GM06990 (cell line): ENCODE measurements around the gene PHAF1.

Experiments used
- DNase-seq: peaks from one replicate; pipeline ENCODE4 v3.0.0-alpha.2; 2011; ENCODE audit not compliant: insufficient read length; ENCODE audit errors: extremely low read depth
- H3K27me3 ChIP-seq: replicated peaks from 2 replicates; pipeline ENCODE4 v1.6.0; 2011; ENCODE audit warnings: low read length; ENCODE audit not compliant: control insufficient read depth, insufficient read depth
- H3K36me3 ChIP-seq: 2 replicates; pipeline ENCODE4 v1.5.1; 2011; ENCODE audit warnings: low read length; ENCODE audit not compliant: control insufficient read depth, insufficient read depth
- H3K4me3 ChIP-seq: replicated peaks from 2 replicates; pipeline ENCODE4 v1.5.1; 2011; ENCODE audit warnings: low read depth, mild to moderate bottlenecking, control low read depth, low read length
- TF ChIP-seq, protein P1 (sequence below): IDR thresholded peaks from 2 replicates; pipeline ENCODE4 v1.5.1; 2011; ENCODE audit warnings: low read length, control low read depth, mild to moderate bottlenecking, inconsistent platforms; ENCODE audit not compliant: insufficient read depth, poor library complexity, severe bottlenecking

The PHAF1 gene

DNA sequence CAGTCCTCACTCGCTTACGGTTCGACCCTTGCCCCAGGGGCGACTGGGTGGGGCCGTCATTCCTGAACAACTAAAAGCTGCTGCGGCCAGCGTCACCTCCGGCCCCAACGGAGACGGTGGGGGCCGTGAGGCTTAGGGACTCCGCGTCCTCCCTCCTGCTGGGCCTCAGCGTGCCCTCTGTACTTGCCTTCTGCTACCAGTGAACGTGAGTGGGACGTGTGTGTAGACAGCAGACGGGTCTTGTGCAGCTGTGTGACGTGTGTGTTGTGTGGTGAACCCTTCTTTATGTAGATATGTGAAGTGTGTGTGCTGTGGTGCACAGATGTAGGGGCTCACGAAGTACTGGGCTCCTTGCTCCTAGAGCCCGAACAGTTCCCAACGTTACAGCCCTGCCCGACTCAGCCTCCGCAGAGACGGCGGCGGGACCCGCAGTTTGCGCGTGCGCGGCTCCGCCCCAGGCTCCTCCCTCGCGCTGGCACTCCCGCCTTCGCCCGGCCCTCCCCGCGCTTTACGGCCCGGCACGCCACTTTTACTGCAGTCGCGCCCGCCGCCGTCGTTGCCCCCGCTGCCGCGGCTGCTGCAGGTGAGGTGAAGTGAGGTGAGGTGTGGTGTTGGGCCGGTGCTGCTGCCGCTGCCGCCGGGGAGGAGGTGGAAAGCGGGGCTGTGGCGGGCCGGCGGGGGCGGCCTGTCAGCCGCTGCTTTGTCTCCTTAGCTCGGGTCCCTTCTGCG, at the start of gene PHAF1:
PHAF1 (plus strand) TSS at position 535 of the 729 bp plus-strand sequence. CDS start 235 bp downstream, outside the sequence.
- Histone ChIP-seq H3K4me3 (peak within 1 kb of the TSS; percentile 97), H3K27me3 (no peaks in the 10 kb centered on the region), H3K36me3 (no peaks in the 10 kb centered on the region)
- peak; percentile 96 for DNase-seq
- TF ChIP-seq, protein P1, sequence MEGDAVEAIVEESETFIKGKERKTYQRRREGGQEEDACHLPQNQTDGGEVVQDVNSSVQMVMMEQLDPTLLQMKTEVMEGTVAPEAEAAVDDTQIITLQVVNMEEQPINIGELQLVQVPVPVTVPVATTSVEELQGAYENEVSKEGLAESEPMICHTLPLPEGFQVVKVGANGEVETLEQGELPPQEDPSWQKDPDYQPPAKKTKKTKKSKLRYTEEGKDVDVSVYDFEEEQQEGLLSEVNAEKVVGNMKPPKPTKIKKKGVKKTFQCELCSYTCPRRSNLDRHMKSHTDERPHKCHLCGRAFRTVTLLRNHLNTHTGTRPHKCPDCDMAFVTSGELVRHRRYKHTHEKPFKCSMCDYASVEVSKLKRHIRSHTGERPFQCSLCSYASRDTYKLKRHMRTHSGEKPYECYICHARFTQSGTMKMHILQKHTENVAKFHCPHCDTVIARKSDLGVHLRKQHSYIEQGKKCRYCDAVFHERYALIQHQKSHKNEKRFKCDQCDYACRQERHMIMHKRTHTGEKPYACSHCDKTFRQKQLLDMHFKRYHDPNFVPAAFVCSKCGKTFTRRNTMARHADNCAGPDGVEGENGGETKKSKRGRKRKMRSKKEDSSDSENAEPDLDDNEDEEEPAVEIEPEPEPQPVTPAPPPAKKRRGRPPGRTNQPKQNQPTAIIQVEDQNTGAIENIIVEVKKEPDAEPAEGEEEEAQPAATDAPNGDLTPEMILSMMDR, result no peak

DNA sequence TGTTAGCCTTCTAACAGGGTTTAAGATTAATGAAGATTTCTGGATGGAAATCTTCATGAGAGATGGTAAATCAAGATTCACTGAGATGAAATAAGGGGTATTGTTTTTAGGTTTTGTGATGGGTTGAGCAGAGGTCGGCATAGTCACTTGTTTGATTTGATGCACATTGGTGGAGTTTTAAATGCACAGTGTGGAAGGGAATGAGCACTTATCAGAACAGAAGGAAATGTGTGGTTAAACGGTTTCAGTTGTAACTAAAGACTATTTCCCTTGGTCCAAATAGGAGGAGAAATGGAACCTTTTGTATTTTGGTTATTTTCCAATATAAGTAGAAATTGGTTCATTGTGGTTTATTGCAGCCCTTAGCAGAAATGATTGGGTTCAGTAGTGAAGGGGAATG, 46.7 kb upstream of the PHAF1 start:
- TF ChIP-seq, protein P1, result no peak
- no peak overlapping the region for H3K4me3 ChIP-seq
- no peak for DNase-seq
- no peaks in the 10 kb centered on the region for H3K27me3 ChIP-seq
- H3K36me3 ChIP-seq, result peaks cover 7% of the 10 kb centered on the region

DNA sequence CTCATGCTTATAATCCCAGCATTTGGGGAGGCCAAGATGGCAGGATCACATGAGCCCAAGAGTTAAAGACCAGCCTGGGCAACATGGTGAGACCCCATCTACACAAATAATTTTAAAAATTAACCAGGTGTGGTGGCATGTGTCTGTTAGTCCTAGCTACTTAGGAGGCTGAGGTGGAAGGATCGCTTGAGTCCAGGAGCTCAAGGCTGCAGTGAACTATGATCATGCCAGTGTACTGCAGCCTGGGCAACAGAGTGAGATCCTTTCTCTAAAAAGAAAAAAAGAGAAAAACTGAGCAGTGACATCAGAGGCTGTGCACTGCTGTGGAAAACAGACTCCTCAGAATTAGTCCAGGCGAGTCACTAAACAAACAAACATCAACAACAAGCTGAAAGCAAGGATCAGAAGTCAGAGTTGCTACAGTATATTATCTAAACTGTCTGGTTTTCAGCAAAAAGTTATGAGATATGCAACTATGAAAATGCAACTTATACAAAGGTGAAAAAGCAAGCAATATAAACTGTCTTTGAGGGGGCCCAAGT, 41.5 kb upstream of the PHAF1 start:
- no peaks in the 10 kb centered on the region for H3K27me3 ChIP-seq
- TF ChIP-seq, protein P1, result no peak
- H3K4me3 ChIP-seq, result no peak overlapping the region
- H3K36me3 ChIP-seq, result peaks cover 7% of the 10 kb centered on the region
- no peak for DNase-seq

DNA sequence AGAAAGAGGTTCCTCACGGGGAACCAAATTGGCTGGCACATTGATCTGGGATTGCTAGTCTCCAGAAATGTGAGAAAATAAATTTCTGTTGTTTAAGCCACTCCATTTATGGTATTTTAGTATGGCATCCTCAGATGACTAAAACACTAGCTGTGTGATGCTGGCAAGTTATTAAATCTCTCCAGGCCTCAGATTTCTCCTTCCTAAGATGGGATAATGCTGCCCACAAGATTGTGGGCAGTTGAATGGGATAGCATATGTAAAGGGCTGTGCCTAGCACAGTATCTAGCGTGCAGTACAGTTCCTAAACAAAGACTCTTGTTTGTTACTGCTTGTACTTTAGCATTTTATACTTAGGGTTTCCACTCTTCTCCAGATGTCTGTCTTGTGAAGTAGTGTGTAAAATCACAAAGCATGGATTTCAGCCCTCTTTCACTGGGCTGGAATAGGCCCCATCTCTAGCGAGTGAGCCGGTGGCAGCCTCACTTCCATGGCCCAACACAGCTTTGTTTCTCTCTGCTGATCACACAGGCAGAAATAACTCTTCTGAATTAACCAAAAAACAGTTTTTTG, 38.2 kb upstream of the PHAF1 start:
- no peak for DNase-seq
- H3K4me3 ChIP-seq, result no peak overlapping the region
- TF ChIP-seq, protein P1, result no peak
- no peaks in the 10 kb centered on the region for H3K27me3 ChIP-seq
- peaks cover 7% of the 10 kb centered on the region for H3K36me3 ChIP-seq

DNA sequence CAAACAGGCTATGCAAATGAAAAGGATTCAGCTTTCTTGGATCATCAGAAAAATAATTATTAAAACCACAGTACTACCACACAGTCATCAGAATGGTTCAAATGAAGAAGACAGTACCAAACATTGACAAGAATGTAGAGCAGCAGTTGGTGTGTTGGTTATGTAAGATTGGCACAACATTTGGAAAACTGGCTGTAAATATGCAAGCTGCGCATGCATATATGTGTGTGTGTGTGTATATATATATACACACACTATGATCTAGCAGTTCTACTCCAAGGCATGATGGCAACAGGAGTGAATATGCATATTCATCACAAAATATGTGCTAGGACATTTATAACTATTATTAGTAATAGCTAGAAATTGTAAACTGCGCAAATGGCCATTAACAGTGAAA, 34.4 kb upstream of the PHAF1 start:
- DNase-seq, result no peak
- Histone ChIP-seq H3K27me3 (no peaks in the 10 kb centered on the region), H3K4me3 (no peak overlapping the region), H3K36me3 (peaks cover 2% of the 10 kb centered on the region; the same call in 1 of the 2 replicates)
- TF ChIP-seq, protein P1, result no peak
